Endometrium (tissue), 2 donors: ENCODE data around the gene XXYLT1.

Experiments used
- FAIRE-seq: peaks from 2 replicates; lab custom pipeline; 2012; peaks lifted over from hg19 to GRCh38; lab: Jason Lieb, UNC
- donor health status: control.
- donor health status: control.

XXYLT1 gene

GRCh38 chr3:195129644-195130492 lies 141.1 kb downstream of the XXYLT1 start:
- no peak for FAIRE-seq

GRCh38 chr3:195129072-195129643 lies 141.8 kb downstream of the XXYLT1 start:
- FAIRE-seq = no peak

GRCh38 chr3:195128255-195129071 lies 142.5 kb downstream of the XXYLT1 start:
- no peak for FAIRE-seq

GRCh38 chr3:195126056-195126605 lies 144.8 kb downstream of the XXYLT1 start:
- FAIRE-seq = no peak

GRCh38 chr3:195125646-195126045 lies 145.3 kb downstream of the XXYLT1 start:
- FAIRE-seq = no peak

- no peak for FAIRE-seq
Observed at GRCh38 chr3:195124378-195124992, 146.5 kb downstream of the XXYLT1 start.

GRCh38 chr3:195123281-195123691 lies 147.7 kb downstream of the XXYLT1 start:
- FAIRE-seq = no peak

GRCh38 chr3:195122261-195122660 lies 148.7 kb downstream of the XXYLT1 start:
- no peak for FAIRE-seq

GRCh38 chr3:195120267-195120601 lies 150.7 kb downstream of the XXYLT1 start:
- FAIRE-seq = no peak

GRCh38 chr3:195119461-195120266 lies 151.3 kb downstream of the XXYLT1 start:
- FAIRE-seq = no peak

- no peak for FAIRE-seq
Observed at GRCh38 chr3:195118671-195119070, 152.3 kb downstream of the XXYLT1 start.

GRCh38 chr3:195117978-195118581 lies 152.9 kb downstream of the XXYLT1 start:
- no peak for FAIRE-seq

- no peak for FAIRE-seq
Observed at GRCh38 chr3:195116407-195117185, 154.4 kb downstream of the XXYLT1 start.

GRCh38 chr3:195115600-195116406 lies 155.2 kb downstream of the XXYLT1 start:
- FAIRE-seq = no peak

- FAIRE-seq = no peak
Observed at GRCh38 chr3:195114786-195115599, 156.0 kb downstream of the XXYLT1 start.

GRCh38 chr3:195113536-195114425 lies 157.2 kb downstream of the XXYLT1 start:
- no peak for FAIRE-seq

- no peak for FAIRE-seq
Observed at GRCh38 chr3:195113048-195113447, 157.9 kb downstream of the XXYLT1 start.
